Keratinocyte (primary cell): ENCODE measurements around the gene SMYD4. TPM values are rescaled to one million over a fixed set of nuclear protein-coding genes. Genes with fewer than 3 reads are reported as not detected.

Experiments used
- DNase-seq: peaks from one replicate; pipeline ENCODE4 v3.0.0-alpha.2; 2011; ENCODE audit warnings: low read depth, missing footprints, low spot score
- FAIRE-seq: peaks from 2 replicates; lab custom pipeline; 2011; peaks lifted over from hg19 to GRCh38; lab: Jason Lieb, UNC
- H2AFZ ChIP-seq: 2 replicates; pipeline ENCODE4 v1.6.0; 2012; ENCODE audit warnings: low read length, control low read depth, inconsistent platforms; ENCODE audit not compliant: control insufficient read depth
- H3K27ac ChIP-seq: 2 replicates; pipeline ENCODE4 v1.5.1; 2011; ENCODE audit warnings: low read length; ENCODE audit not compliant: control insufficient read depth, insufficient read depth
- H3K27me3 ChIP-seq: 3 replicates; pipeline ENCODE4 v1.6.0; 2011; ENCODE audit warnings: low read length; ENCODE audit not compliant: control insufficient read depth, insufficient read depth; ENCODE audit errors: extremely low read depth
- H3K36me3 ChIP-seq, 2 experiments: 2 replicates in 1 of 2; 3 replicates in 1 of 2; pipeline ENCODE4 v1.5.1; 2011; ENCODE audit warnings: low read length in 2 of 2, mild to moderate bottlenecking in 1 of 2; ENCODE audit not compliant: control insufficient read depth in 2 of 2, insufficient read depth in 2 of 2; ENCODE audit errors: extremely low read depth in 1 of 2
- H3K4me1 ChIP-seq: 3 replicates; pipeline ENCODE4 v1.5.1; 2011; ENCODE audit warnings: low read length; ENCODE audit not compliant: control insufficient read depth, insufficient read depth; ENCODE audit errors: extremely low read depth
- H3K4me2 ChIP-seq: 3 replicates; pipeline ENCODE4 v1.6.0; 2011; ENCODE audit warnings: low read depth, low read length; ENCODE audit not compliant: control insufficient read depth, insufficient read depth; ENCODE audit errors: extremely low read depth
- H3K4me3 ChIP-seq, 3 experiments: fragments of 200-600 bp in 1 of 3; sonication (generic) in 1 of 3; 2 replicates in 2 of 3; 3 replicates in 1 of 3; pipeline ENCODE4 v1.5.1; 2011 to 2016; ENCODE audit warnings: low read length in 3 of 3, mild to moderate bottlenecking in 3 of 3, control low read depth in 2 of 3, inconsistent platforms in 1 of 3, low read depth in 1 of 3, mixed read lengths in 1 of 3, mixed run types in 1 of 3, moderate library complexity in 1 of 3; ENCODE audit not compliant: control insufficient read depth in 2 of 3, insufficient read depth in 2 of 3; ENCODE audit errors: extremely low read depth in 1 of 3
- H3K79me2 ChIP-seq: 2 replicates; pipeline ENCODE4 v1.6.0; 2012; ENCODE audit warnings: low read length; ENCODE audit not compliant: control insufficient read depth, insufficient read depth
- H3K9ac ChIP-seq: 3 replicates; pipeline ENCODE4 v1.6.0; 2011; ENCODE audit warnings: low read length; ENCODE audit not compliant: control insufficient read depth, insufficient read depth; ENCODE audit errors: extremely low read depth
- H3K9me1 ChIP-seq: 3 replicates; pipeline ENCODE4 v1.6.0; 2011; ENCODE audit warnings: low read length; ENCODE audit not compliant: control insufficient read depth, insufficient read depth; ENCODE audit errors: extremely low read depth
- H3K9me3 ChIP-seq: 2 replicates; pipeline ENCODE4 v1.5.1; 2012; ENCODE audit warnings: low read depth, low read length; ENCODE audit not compliant: control insufficient read depth
- H4K20me1 ChIP-seq: 3 replicates; pipeline ENCODE4 v1.6.0; 2011; ENCODE audit warnings: low read length; ENCODE audit not compliant: control insufficient read depth, insufficient read depth; ENCODE audit errors: extremely low read depth
- CTCF ChIP-seq, 3 experiments: IDR thresholded peaks in 1 of 3; conservative IDR thresholded peaks in 1 of 3; optimal IDR thresholded peaks in 1 of 3; 2 replicates in 2 of 3; 3 replicates in 1 of 3; pipeline versions ENCODE3 to v1.5.1; 2011; ENCODE audit warnings: low read length in 3 of 3, mild to moderate bottlenecking in 3 of 3, moderate library complexity in 2 of 3, control low read depth in 1 of 3, inconsistent platforms in 1 of 3; ENCODE audit not compliant: insufficient read depth in 2 of 3; ENCODE audit errors: extremely low read depth in 1 of 3
- EZH2 ChIP-seq: IDR thresholded peaks from one replicate; pipeline ENCODE4 v1.6.1; 2012; ENCODE audit warnings: inconsistent platforms, mild to moderate bottlenecking, low read length, moderate library complexity
- dilution Hi-C: fragments of 300-500 bp; cut with MboI; formaldehyde crosslinking; loops from one replicate; pipeline ENCODE4 v1.7.0; 2020; ENCODE audit warnings: low sequenced_read_pairs; ENCODE audit not compliant: extremely low pct_ligation_motif_present
- polyA plus RNA-seq, 5 experiments: library from polyadenylated mRNA; depleted of rRNA in 3 of 5; stranded (reverse) in 3 of 5; stranded (forward) in 1 of 5; unstranded in 1 of 5; fragments of >200 nt; gene quantifications; 1 replicate in 1 of 5; 2 replicates in 3 of 5; 3 replicates in 1 of 5; pipeline versions ENCODE4 v1.2.1 to v1.2.3, GENCODE V29; 2011 to 2012; ENCODE audit warnings: missing spikeins in 2 of 5, low read depth in 1 of 5, low replicate concordance in 1 of 5

Gene SMYD4
- polyA plus RNA-seq, 1 donor (not counting 4 experiments of a cell fraction or from before 2014, with no cell fraction given): 6.3 TPM

GRCh38 chr17:1808644-1809043 lies 21.1 kb downstream of the SMYD4 start:
- no peak overlapping the region for H3K9ac ChIP-seq
- no peaks in the 10 kb centered on the region for H4K20me1 ChIP-seq
- no peak for TF ChIP-seq EZH2
- no peak for TF ChIP-seq CTCF (optimal IDR thresholded peaks at IDR 0.05 in 1 of 3, IDR thresholded peaks at IDR 0.05 in 1 of 3, conservative IDR thresholded peaks at IDR 0.05 in 1 of 3; ENCODE audit: extremely low read depth in 1 of 3, insufficient read depth in 2 of 3, low read length in 3 of 3)
- no peak overlapping the region for H3K4me3 ChIP-seq
- FAIRE-seq (peak; percentile 17), DNase-seq (no peak)
- H3K4me1 ChIP-seq: no peaks in the 10 kb centered on the region
- H3K27ac ChIP-seq: no peak overlapping the region
- no peak overlapping the region for H3K4me2 ChIP-seq
- H3K27me3 ChIP-seq: no peaks in the 10 kb centered on the region
- dilution Hi-C loops: no loop called here
- no peaks in the 10 kb centered on the region for H3K9me3 ChIP-seq
- no peaks in the 10 kb centered on the region for H3K9me1 ChIP-seq
- H3K36me3 ChIP-seq: peaks cover 9 to 12% of the 10 kb centered on the region in 2 experiments
- peaks cover 2% of the 10 kb centered on the region for H3K79me2 ChIP-seq
- H2AFZ ChIP-seq: no peak overlapping the region

GRCh38 chr17:1807890-1808289 lies 21.8 kb downstream of the SMYD4 start:
- DNase-seq (no peak), FAIRE-seq (no peak)
- Histone ChIP-seq H3K4me3 (no peak overlapping the region), H3K4me2 (no peak overlapping the region), H3K79me2 (peaks cover 2% of the 10 kb centered on the region), H3K9me3 (no peaks in the 10 kb centered on the region), H2AFZ (no peak overlapping the region), H3K27me3 (no peaks in the 10 kb centered on the region), H4K20me1 (no peaks in the 10 kb centered on the region), H3K9me1 (no peaks in the 10 kb centered on the region), H3K4me1 (no peaks in the 10 kb centered on the region), H3K9ac (no peak overlapping the region), H3K27ac (no peak overlapping the region), H3K36me3 (peaks cover 9 to 12% of the 10 kb centered on the region in 2 experiments)
- dilution Hi-C loops: no loop called here
- TF ChIP-seq EZH2: no peak
- TF ChIP-seq CTCF (optimal IDR thresholded peaks at IDR 0.05 in 1 of 3, IDR thresholded peaks at IDR 0.05 in 1 of 3, conservative IDR thresholded peaks at IDR 0.05 in 1 of 3; ENCODE audit: extremely low read depth in 1 of 3, insufficient read depth in 2 of 3, low read length in 3 of 3): no peak
